ENCODE data around the gene S100A5. TPM values are rescaled to one million over a fixed set of nuclear protein-coding genes. Genes with fewer than 3 reads are reported as not detected.

Gene S100A5
- polyA plus RNA-seq, 2 of the 4 experiments (the other 2 are of a cell fraction): 0.45 to 0.68 TPM

GRCh38 chr1:153505576-153505975 lies 35.2 kb downstream of the S100A5 start:
- TF ChIP-seq CHD2 (IDR thresholded peaks at IDR 0.05; ENCODE audit: low read length, partially characterized antibody) (no peak), KDM1A (IDR thresholded peaks at IDR 0.05; ENCODE audit: low read depth) (no peak), MAX (IDR thresholded peaks at IDR 0.05) (no peak), RAD21 (conservative IDR thresholded peaks at IDR 0.05 in 1 of 2, IDR thresholded peaks at IDR 0.05 in 1 of 2) (no peak), HMGXB4 (CRISPR knock-in tag; IDR thresholded peaks at IDR 0.05; ENCODE audit: borderline replicate concordance) (no peak), SMC3 (IDR thresholded peaks at IDR 0.05) (no peak)
- ATAC-seq (no peak), FAIRE-seq (no peak), DNase-seq (ENCODE audit: low read depth in 1 of 2, low spot score in 1 of 2) (no peak)
- no peaks in the 10 kb centered on the region for H3K9me3 ChIP-seq
- WGBS (ENCODE audit: missing lambda C conversion rate): 95% methylated on average over 1 of the region's 1 CpG
- CTCF ChIA-PET: interaction anchor here (1.4 to 24.0 kb wide), 6 partner anchors 9 to 151 kb away, joined by 3 to 731 read pairs (median 54); partner anchors contain the start of genes PGLYRP4 and S100A9
- POLR2A ChIA-PET: no interaction called here
- peak overlapping the region; percentile 87; a peak in 4 of 6 replicates for H3K27ac ChIP-seq
- H3K4me3 ChIP-seq: no peak overlapping the region
- H3K4me2 ChIP-seq: no peak overlapping the region
- peaks cover 33% of the 10 kb centered on the region for H3K4me1 ChIP-seq

- POLR2A ChIA-PET: no interaction called here
- H3K27ac ChIP-seq: peak overlapping the region in 1 of 2 experiments; percentile 13; a peak in 1 of 6 replicates
- H3K4me1 ChIP-seq: peaks cover 30% of the 10 kb centered on the region
- FAIRE-seq (no peak), DNase-seq (ENCODE audit: low read depth in 1 of 2, low spot score in 1 of 2) (no peak), ATAC-seq (no peak)
- WGBS (ENCODE audit: missing lambda C conversion rate): 63% methylated on average over 3 of the region's 3 CpGs
- no peak overlapping the region for H3K4me3 ChIP-seq
- no peak overlapping the region for H3K4me2 ChIP-seq
- no peak for TF ChIP-seq FOSB (CRISPR knock-in tag; IDR thresholded peaks at IDR 0.05)
- TF ChIP-seq HDAC2 (IDR thresholded peaks at IDR 0.05): no peak
- no peak for TF ChIP-seq CBX8 (IDR thresholded peaks at IDR 0.05)
- CTCF ChIA-PET: interaction anchor here (0.7 to 24.0 kb wide), 8 partner anchors 9 to 149 kb away, joined by 3 to 731 read pairs (median 5); partner anchors contain the start of genes PGLYRP4, S100A16 and S100A9
- H3K9me3 ChIP-seq: no peaks in the 10 kb centered on the region
These were observed 37.0 kb downstream of the S100A5 start for GRCh38 chr1:153503766-153504165.

GRCh38 chr1:153498746-153499145 lies 42.0 kb downstream of the S100A5 start:
- Histone ChIP-seq H3K4me3 (no peak overlapping the region), H3K27ac (no peak overlapping the region), H3K9me3 (no peaks in the 10 kb centered on the region), H3K4me2 (no peak overlapping the region), H3K4me1 (no peaks in the 10 kb centered on the region)
- FAIRE-seq: no peak
- 12% methylated on average over 2 of the region's 2 CpGs for WGBS (ENCODE audit: missing lambda C conversion rate)
- CTCF ChIA-PET: interaction anchor here (0.6 to 24.0 kb wide), 9 partner anchors 12 to 283 kb away, joined by 3 to 731 read pairs (median 4); partner anchors contain the start of genes PGLYRP4 and S100A9
- ATAC-seq: no peak
- TF ChIP-seq RAD21 (conservative IDR thresholded peaks at IDR 0.05 in 1 of 2, IDR thresholded peaks at IDR 0.05 in 1 of 2): no peak
- no peak for TF ChIP-seq ZC3H11A (IDR thresholded peaks at IDR 0.05)
- TF ChIP-seq TFCP2L1 (CRISPR knock-in tag; IDR thresholded peaks at IDR 0.05): no peak
- TF ChIP-seq EHF (CRISPR knock-in tag; IDR thresholded peaks at IDR 0.05): no peak
- TF ChIP-seq RARB (CRISPR knock-in tag; IDR thresholded peaks at IDR 0.05): no peak
- no peak for TF ChIP-seq PBX3 (IDR thresholded peaks at IDR 0.05)
- POLR2A ChIA-PET: no interaction called here
- DNase-seq (ENCODE audit: low read depth in 1 of 2, low spot score in 1 of 2): no peak

- 32% methylated on average over 5 of the region's 6 CpGs for WGBS (ENCODE audit: missing lambda C conversion rate)
- ATAC-seq (peak in 1 of 2 experiments; percentile 11; a peak in 1 of 6 replicates), FAIRE-seq (no peak), DNase-seq (ENCODE audit: low read depth in 1 of 2, low spot score in 1 of 2) (no peak)
- TF ChIP-seq KDM5A (IDR thresholded peaks at IDR 0.05) (no peak), ZC3H11A (IDR thresholded peaks at IDR 0.05) (no peak), EP300 (IDR thresholded peaks at IDR 0.05) (no peak)
- no peaks in the 10 kb centered on the region for H3K9me3 ChIP-seq
- CTCF ChIA-PET: interaction anchor here (0.6 to 24.0 kb wide), 47 partner anchors 10 to 427 kb away, joined by 3 to 731 read pairs (median 6); partner anchors contain the start of genes GATAD2B, PGLYRP4, S100A12 and S100A13
- H3K4me1 ChIP-seq: peaks cover 13% of the 10 kb centered on the region
- POLR2A ChIA-PET: no interaction called here
- no peak overlapping the region for H3K4me2 ChIP-seq
- H3K27ac ChIP-seq: peak overlapping the region in 1 of 2 experiments; percentile 32; a peak in 2 of 6 replicates
- no peak overlapping the region for H3K4me3 ChIP-seq
These were observed 45.2 kb downstream of the S100A5 start for GRCh38 chr1:153495536-153495935.
